COR-L47 (cell line): Measurements from ENCODE around the gene TTC13.

Source experiments
- DNase-seq: peaks from one replicate; lab custom pipeline; 2025; lab: John Stamatoyannopoulos, UW

The TTC13 gene

DNA sequence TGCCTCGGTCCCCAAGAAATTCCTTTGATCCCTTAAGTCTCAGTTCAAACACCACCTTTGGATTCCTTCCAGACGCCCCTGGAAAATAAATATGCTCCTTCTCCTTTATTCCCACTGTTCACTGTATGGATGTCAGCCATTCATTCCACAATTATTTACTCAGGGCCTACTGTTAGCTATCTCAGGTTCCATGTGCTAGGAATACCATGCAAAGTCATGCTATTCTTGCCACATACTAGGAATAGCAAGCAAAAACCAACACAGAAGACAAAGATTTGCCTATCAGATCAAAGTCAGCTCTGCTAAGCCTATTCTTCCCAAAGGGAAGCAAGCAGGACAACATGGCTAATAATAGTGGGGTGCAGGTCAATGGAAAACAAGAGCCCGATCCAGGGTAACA lies 29.8 kb downstream of the TTC13 start:
- no peak for DNase-seq

DNA sequence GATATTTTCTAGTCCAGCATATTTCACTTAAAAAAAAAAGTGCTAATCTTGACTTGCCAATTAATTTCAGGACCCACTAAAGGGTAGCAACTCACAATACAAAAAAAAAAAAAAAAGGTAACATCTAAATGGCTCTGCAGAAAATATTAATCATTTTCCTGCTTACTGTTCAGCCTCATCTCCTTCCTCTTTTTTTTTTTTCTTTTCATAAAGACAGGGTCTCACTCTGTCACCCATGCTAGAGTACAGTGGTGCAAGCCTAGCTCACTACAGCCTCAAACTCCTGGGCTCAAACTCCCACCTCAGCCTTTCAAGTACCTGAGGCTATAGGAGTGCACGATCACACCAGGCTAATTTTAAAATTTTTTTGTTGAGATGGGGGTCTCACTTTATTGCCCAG lies 30.4 kb downstream of the TTC13 start:
- no peak for DNase-seq

DNA sequence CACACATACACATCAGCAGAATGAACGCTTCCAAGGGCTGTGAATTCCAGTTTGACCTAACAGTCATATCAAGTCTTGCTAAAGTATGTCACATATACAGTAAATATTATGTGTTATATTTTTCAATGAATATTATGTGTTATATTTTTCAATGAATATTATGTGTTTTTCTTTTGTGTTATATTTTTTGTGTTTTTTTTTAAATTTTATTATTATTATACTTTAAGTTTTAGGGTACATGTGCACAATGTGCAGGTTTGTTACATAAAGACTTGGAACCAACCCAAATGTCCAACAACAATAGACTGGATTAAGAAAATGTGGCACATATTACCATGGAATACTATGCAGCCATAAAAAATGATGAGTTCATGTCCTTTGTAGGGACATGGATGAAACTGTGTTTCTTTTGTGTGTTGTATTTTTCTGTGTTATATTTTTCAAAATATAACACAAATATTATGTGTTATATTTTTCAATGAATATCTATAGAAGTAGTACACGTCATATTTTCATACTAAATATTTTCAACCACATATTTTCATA lies 35.5 kb downstream of the TTC13 start:
- no peak for DNase-seq

DNA sequence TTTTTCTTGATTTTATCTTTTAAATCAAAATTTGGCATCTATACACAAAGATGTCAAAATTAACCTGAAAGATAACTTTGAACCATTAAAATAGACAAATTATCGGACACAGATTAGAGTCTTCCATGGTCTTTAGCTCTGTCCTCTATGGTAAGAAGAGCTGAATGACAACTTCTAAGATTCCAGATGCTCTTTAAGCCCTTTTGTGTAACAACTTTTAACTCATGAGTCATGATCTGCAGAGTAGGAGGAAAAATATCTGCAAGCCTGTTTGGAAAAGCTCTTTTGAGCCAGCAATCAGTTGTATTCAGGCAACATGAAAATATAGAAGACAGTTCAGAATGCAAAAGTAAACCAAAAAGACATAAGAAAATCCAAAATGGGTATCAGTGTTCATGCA lies 37.8 kb downstream of the TTC13 start:
- no peak for DNase-seq

DNA sequence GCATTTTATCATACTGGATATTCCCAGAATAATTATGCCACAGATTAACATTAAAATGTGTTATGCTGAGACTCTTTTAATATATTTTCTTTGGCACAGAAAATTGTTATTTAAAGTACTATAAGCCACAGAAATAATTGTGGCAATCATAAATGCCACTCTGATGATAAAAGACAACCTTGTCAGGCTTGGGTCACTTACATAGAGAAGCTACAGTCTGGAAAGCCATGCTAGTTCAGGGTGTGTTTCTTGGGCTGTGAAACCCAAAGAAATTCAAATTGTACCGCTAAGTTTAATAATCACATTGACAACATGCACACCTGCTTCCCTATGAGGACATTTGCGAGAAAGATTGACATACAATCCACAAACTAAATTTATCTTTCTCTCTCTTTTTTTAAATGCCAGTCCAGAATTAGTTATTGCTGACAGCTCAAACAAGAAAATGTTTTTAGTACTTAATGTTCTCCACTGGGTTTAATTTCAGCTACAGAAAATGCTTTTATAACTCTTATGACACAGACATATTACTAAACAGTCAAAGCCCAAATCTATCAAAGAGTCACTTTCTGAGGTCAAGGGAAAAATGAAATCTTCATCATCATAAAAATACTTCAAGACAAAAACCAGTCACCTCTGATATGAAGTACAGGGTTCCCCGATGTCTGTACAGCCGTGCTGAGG lies 38.7 kb downstream of the TTC13 start:
- no peak for DNase-seq

DNA sequence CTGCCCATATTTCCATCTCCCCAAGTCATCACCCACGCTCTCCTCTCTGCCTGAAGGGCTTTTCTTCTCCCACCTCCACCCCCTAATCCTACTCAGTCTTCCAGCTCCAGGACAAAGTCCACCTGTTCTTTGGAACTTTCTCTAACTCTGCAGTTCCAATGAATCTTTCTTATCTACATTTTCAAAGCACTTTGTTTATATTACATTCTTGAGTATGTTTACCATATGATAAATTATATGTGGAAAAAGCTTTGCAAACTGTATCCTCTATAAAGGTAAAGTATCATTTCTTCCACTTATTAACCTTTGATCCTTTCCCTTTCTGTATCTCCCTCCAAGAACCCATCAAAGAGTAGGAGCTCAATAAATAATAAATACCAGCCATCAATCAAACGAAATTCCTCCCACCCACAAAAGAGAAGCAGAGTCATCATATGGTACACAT lies 39.7 kb downstream of the TTC13 start:
- DNase-seq: no peak

DNA sequence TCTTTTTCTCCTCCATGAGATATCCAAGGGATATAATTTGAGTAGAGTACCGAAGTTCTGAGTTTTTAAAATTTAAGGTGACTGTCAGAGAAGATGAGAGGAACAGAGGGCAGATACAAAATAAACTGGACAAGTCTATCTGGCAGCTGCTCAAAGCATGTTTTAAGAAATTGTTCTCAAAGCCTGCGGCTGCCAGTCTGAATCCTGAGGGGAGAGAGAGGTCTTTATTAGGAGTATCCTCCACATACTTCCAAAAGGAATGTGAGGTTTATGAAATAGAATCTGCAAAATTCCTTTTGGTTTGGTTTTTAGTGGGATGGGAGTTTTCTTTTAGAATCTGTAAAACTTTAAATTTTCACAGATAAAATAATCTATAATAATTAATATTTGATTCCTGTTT lies 41.3 kb downstream of the TTC13 start:
- no peak for DNase-seq

DNA sequence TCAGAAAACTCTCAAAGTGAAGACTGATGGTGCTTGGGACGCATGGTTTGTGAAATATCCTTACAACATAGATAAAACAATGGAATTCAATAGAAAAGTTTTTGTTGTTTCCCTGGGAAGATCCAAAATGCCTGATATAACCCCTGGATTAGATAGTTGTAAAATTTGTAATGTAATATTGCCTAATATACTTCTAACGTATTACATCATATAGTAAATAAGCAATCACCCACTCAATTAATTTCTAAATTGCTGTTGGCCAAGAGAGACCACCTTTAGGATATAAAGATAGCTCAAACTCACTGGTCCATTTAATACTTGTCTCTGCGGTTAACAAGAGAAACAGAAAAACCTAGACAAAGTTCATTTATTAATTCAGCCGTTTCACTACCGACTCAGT lies 42.2 kb downstream of the TTC13 start:
- DNase-seq: no peak

DNA sequence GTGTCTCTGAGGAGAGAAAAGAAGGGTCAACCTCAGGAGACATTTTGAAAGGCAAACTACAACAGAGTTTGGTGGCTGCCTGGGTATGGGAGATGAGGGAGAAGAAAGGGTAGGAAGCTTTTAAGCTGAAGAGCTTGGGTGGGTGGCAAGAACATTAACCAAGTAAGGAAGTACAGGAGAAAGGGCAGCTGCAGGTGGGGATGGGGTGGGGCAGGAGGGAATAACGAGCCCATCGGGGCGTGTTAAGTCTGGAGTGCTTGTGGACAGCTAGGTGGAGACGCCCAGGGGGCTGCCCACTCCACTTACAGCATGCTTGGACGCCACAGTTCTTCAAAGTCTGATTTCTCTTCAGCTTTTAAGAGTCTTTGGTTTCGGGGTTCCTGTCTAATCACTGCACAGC lies 42.8 kb downstream of the TTC13 start:
- DNase-seq: no peak

DNA sequence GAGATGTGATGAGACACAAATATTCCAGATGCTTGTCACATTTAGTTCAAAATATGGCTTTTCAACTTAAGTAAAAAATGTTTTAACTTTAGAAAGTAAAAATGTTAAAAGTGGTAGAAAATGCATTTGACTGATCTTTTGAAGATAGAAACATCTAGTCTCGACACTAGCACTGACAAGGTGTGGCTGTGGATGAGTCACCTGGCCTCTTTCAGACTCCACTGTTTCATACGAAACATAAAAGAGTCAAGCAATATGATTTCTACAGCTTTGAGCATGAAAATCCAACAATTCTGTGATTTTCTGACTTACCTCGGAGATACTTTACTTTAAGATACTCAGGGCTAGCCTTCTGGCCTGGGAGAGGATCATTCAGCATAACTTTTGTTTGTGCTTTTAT lies 47.7 kb downstream of the TTC13 start:
- DNase-seq: no peak

DNA sequence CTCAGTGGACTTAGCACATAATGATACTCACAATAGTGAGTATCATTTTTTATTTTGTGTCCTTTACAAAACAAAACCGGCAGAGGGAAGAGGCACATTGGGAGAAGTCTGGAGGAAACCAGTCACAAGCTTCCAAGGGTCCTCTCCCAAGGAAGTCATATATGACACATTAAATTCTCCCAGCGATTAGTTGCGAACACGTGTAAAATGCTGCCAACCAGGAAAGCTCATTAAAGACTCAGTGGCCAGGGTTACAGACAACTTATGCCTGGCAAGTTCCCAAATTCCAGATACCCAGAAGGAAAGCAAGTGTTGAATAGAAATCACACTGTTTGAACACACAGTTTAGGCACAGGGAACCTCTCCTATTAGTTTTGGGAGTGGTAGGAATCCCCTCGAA lies 52.5 kb downstream of the TTC13 start:
- no peak for DNase-seq

DNA sequence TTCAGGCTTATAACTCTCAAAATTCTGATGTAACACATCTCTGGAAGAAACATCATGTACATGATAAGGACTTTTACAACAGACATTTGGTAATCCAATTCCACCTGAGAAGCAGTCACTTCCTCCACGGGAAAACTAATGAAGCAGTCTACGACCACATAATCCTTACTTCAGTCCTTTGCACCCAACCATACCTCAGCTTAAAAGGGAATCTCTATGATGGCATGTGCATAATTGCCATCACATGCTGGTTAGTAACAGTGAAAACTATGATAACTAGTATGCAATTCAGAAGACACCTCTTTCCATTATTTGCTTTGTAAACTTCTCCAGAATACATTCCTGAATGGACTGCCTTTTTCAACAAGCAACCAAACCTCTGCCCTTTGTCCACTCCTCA lies 53.1 kb downstream of the TTC13 start:
- DNase-seq: no peak

DNA sequence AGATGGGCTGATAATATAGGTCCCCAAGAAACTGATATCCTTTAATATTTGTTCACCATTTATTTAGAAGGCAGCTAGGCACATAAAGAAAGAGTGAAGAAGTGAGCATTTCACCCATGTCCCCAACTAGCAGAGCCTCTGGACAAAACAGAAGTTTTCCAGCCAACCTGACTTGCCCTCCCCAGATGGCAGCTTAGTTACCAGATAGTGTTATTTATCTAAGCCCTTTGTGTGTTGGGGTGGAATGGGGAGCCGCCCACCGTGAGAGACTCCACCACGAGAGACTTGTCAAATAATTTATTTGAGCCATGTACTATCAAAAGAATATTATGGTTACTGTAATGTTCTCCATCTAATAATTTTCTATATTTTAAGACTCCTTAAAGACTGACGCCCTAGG lies 55.5 kb downstream of the TTC13 start:
- no peak for DNase-seq

DNA sequence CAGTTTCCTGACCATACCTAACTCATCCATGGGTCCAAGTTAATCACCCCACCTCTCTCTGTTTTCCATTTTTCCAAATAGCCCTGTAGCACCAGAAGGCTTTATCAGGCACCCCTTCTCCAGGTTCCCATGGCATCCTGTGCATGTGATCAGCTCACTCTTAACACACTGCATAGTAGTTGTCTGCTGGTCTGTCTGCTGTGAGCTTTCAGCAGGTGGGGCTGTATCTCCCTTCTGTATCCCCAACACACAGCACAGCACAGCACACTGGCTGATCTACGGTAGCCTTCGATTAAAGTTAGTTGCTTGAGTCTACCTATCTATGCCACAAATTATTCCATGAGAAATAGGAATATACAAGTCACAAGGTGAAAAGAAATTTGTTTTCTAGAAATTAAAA lies 56.0 kb downstream of the TTC13 start:
- DNase-seq: no peak

DNA sequence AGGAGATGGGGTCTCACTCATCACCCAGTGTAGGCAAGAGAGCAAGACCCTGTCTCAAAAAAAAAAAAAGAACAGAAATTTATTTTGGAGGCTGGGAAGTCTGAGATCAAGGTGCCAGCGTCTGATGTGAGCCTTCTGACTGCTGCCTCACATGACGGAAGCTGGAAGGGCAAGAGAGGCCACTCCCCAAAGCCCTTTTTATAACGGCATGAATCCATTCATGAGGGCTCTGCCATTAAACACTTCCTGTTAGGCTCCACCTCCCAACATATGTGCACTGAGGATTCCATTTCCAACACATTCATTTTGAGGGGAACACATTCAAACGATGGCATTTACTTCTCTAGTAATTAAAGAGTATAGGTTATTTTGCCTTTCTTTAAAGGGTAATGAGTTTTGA lies 59.5 kb downstream of the TTC13 start:
- DNase-seq: no peak

DNA sequence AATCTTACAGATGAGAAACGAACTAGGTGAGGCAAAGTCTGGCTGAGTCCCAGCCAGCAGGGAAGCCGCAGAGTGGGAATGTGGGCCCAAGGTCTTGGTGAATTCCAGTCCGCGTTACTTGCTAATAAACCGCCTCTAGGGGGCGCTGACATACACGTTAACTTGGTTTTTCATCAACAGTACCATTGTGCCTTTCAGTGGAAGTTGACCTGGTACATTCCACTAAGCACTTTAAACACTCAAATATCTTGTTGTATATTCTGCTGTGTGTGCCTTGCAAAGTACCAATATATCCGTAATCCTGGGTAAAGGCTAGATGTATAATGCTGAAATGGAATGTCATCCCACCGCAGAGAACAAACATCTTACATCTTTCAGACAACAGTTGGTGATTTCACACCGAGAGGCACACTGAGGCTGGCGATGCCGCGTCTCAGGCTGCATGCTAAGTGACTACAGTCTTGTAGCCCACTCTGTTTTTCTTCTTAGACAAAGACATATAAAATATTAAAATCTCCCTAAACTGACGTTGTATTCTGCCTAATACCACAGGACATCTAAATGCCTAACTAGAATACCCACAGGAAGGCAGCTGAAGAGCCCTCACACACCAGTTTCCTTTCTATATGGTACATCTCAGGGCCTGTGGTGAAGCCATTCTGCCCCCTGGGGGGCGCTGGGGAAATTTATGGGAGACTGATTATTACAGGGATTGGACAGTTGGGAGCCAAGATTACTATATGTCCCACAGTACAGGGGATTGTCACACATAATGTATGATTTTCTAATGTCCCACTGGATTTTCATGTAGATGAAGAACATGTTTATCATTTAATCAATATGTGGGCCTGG lies 61.2 kb downstream of the TTC13 start:
- DNase-seq: peak; percentile 88

DNA sequence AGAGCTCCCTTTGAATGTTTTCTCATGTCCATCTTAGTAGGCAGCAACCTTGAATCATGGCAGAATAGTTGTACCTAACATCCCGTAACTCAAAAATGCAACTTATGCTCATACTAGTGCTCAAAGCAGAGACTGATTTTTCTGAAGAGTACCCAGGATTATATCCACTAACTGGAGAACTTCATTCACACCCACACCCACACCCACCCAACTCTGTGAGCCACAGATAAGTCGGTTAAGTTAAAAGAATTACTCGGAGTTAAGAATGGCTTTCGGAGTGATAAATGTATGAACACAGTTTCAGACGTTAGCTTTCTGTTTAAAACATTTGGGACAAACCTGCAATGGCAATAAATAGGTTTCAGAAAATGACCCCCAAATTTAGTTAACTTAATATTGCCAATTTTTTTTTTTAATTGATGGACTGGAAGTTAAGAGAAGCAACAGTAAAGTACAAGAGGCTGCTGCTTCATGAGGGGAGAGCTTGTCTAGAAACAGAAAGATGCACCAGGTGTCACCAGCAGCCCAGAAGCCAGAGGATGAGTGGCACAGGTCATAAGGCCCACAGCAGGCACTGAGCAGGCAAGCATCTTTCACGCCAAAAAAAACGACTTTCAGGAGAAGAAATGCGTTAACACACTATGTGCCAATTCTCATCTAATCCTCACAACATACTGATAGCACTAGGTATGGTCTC lies 61.9 kb downstream of the TTC13 start:
- DNase-seq: no peak

DNA sequence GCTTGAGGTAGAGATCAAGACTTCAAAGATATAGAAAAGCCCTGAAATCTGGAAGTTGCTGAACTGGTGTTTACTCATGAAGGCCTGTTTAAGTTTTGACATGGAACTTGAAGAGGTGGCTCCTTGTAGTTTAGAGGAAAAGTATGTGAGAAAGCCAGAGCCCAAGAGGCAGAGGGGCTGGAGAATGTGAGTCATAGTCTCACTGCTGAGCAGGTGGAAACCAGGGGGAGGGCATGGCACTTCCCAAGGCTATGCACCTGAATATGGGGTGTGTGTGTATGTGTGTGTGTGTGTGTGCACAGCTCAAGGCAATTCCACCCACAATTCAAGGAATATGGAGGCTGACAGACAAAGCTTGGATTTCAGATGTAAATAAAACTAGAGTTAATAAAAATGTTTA lies 63.6 kb downstream of the TTC13 start:
- no peak for DNase-seq

DNA sequence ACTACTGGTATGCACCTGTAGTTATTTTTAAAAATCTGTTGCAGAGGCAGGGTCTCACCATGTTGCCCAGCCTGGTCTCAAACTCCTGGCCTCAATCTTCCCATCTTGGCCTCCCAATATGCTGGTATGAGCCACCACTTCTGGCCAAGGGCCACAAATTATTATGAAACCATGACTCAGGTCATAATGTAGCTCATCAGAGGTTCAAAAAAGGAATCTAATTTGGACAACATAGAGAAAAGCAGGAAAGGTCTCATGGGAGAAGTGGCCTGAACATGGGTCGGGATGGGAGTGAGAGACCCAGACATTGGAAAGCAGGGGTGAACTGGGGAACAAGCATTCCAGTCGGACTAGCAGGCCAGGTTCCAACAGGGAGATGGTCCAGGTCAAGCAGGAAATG lies 65.2 kb downstream of the TTC13 start:
- no peak for DNase-seq

DNA sequence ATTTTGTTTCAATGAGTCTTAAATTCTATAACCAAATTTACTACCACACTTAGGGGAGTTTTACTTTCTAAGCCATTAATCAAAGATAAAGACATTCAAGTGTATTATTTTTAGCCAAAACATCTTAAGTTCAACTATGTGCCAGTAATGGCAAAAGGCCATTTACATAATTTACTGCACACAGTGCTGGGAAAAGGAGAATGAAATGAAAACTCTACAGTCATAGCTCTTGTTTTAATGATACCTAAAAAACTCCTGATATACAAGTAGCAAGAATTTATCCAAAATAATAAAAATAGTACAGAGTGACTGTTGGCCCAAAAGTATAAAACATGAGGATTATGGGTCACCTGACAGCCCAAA lies 67.9 kb downstream of the TTC13 start:
- DNase-seq: no peak

DNA sequence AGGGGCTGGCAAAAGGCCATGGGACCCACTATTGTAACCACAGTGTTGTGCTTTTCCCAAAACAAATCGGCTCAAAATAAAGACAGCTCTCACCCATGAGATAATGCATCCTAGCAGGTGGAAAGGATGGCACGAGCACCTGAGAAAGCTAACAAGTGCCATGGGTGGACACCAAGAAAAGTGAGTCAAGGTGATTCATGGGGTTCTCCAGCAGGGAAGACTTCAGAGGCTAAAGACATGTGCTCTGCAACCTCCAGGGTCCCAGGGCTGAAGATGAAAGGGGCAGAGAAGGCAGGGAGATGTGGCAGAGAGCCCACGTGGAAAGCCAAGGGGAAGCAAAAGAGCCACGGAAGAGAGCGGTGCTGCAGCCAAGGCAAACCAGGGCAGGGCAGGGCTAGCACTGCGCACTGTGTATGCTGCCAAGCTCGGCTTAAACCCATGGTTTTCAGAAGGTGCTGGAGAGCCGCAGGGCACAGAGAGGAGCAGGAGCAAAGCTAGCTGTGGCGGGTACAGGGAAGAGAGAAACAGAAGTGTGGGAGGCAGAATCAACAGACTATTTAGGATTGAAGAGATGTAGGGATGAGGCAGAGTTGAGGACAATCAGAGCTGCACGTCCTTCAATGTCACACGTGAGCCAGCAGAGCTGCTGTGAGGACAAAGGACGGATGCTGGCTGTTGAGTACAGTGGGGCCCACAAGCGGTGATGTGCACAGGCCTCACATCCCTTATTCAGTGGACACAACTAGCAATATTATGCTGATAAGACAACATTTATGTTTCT lies 68.5 kb downstream of the TTC13 start:
- no peak for DNase-seq
